ENCODE measurements around the gene ELF5.

ELF5 gene

DNA sequence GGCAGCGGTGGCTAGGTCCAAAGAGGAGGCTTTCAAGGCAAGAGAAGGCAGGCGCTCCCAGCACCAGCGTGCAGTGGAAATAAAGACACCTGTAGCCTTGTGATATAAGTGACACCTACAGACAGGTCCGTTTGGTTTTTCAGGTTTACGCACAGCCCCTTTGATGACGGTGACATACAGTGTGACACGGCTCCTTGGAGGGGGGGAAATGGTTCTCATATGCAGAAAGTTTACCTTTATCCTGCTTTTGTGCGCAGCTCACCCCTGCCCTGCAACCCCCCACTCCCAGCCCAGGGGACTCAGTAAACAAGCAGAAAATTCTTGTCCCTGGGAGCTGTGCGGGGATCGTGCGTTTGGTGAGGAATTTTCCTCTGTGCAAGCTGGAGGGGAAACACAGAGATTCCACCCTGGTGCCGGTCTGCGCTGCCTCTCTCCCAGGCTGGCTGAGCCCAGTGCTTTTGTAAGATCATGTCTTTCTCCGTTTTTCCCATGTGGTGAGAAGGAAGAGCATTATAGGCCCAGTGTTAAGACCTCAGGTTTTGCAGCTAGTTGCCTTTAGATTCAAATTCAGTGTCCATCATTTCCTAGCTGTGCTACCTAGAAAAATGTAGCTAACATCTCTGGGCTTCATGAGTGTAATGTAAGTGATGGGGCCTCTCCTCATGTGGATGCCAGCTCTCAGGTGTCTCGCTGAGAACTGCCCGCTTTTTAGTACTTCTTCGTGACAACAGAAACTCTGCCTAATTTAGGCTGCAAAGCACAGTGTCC lies at the start of gene ELF5:
TSS of gene ELF5 (minus strand) at position 113 of the 768 bp plus-strand sequence. CDS start 8,045 bp downstream, outside the sequence.
- DNase-seq (ENCODE audit: low spot score): no peak

DNA sequence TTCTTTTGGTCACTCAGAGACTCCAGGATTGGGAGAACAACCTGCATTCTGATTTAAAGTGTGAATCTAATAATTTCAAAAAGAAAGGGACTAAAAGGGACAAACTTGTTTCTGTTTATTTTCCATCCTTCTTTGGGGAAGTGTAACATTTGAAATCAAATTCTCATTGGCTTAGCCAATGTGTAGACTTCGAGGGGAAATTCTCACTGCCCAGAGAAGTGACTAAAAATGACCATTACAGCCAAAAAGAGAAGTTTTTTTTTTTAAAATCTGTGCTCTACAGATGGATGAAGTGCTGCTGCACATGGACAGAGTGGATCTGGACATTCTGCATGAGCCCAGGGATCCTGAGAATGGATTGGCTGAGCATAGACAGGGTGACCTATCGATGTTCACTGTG lies 49.4 kb upstream of the ELF5 start:
- no peak for DNase-seq (ENCODE audit: low spot score)

DNA sequence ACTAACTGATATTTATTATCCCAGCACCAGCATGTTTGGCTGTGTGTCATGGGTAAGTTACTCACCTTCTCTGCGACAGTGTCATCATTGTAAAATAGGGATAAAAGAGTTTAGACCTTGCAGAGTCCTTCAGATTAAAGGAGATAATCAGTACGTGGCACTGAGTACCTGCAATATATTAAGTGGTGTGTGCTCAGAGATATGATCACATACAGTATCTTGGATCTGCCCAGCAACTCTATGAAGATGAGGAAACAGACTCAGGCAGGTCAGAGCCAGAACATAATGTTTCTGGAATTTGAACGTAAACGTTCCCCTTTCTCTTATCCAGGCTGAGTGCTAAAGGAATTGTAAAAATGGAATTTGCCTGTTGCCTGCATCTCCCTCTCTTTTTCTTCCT lies 46.9 kb upstream of the ELF5 start:
- no peak for DNase-seq (ENCODE audit: low spot score)

DNA sequence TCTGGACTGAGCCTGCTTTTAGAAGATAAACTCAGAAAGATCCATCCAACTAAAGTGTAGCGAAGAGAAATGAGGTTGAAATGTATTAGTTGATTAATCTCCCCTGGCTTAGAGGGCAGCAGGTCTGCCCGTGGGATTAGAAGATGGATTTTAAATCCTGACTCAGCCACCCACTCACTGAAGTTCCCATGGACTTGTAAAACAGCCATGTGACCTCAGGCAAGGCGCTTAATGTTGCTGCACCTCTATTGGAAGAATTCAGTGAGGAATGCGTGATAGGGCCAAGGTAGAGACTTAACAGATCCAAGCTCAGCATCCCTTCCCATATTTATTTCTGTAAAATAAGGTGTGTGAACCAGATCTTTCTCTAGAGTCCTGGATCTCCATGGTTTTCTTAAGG lies 45.1 kb upstream of the ELF5 start:
- no peak for DNase-seq (ENCODE audit: low spot score)

DNA sequence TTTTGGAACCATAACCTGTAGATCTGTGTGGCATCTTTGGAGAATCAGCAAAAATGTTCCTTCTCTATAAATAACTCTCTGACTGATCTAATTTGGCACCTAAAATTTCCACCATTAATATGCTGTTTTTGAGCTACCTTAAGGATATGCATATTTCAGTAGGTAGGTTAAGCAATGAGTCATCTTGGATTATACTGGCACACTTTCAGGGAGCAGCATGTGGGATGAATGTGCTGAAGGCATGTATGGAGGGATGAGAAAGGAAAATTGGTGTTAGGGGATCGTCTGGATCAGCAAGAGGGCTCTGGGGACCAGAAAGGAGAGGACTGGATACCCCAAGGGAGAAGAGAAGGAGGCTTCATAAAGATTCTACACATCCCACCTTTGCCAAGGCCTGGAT lies 44.6 kb upstream of the ELF5 start:
- no peak for DNase-seq (ENCODE audit: low spot score)

DNA sequence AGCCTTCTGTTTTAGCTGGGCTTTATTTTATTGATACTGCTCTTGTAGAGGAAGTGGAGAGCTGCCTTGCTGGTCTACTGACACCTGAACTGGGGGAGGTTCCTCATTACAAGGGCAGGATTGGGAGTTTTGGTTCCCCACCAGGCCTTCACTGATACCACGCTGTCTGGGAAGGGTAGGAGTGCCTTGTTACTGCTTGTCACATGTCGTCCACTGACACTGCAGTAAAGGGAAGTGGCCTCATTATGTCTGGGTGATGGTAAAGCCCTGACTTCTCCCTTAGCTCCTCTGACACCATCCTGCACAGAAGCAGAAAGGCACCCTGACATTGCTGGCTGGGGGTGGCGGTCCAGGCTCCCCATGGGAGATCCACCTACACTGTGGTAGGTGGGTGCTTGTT lies 38.7 kb upstream of the ELF5 start:
- DNase-seq (ENCODE audit: low spot score): no peak

DNA sequence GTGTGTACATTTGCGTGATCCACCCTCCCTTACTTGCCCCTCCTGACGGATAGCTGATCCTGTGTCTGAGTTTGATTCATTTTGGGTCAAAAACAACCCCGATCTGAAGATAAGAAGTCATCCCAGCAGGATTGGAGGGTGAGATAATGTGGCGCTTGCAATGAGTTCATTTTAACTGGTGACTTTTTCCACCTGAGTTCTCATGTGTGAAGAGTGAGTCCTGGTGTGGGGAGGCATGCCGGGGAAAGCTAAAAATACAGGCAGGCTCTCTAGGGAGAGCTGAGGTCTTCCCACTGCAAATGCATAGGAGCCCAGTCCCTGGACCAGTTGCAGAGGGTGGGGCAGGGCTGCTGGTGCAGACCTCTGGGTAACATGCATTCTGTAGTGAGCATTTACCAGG lies 35.7 kb upstream of the ELF5 start:
- no peak for DNase-seq (ENCODE audit: low spot score)

DNA sequence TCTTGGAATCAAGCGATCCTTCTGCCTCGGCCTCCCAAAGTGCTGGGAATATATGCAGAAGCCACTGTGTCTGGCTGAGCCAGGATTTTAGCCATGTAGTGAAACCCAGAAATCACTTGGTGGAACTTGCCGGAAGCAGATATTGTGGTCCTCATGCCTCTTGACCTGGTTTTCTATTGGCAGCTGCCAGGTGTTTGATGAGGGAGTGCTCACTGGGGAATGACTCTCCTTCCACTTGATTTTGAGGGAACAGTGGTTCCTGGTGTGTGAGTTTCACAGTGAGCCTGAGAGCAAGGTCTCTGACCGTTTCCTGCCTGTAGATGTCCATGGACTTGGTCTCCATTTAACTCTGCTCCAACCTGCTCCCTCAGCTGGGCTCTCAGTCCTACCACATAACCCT lies 34.7 kb upstream of the ELF5 start:
- DNase-seq (ENCODE audit: low spot score): no peak

DNA sequence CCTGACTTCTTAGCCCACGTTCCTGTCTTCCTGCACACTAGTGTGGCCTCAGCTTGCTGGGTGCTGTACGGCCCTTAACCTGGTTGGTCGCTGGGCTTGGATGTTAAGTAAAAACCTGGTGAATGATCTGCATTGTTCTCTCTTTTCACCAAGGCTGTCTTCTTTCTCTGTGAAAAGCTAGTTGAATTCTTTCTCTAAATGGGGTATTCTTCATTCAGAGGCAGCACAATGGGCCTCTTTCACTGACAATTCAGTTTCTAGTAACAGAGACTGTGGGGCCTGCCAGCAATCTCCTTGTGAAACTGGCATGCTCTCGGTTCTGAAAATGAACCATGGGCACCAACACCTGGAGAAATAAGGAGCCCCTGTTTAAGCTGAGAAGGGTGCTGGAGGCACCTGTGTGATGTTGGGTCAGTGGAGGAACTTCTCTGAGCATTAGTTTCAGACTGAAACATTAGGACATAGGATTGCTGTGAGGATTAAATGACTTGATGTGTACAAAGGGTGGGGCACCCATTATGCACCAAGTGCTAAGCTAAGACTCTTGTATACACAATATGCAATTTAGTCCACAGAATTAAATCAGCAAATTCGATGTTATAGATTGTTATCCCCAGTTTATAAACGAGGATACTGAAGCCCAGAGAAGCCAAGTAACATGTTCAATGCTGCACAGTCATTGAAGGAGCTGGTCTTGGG lies 33.1 kb upstream of the ELF5 start:
- DNase-seq (ENCODE audit: low spot score): no peak

DNA sequence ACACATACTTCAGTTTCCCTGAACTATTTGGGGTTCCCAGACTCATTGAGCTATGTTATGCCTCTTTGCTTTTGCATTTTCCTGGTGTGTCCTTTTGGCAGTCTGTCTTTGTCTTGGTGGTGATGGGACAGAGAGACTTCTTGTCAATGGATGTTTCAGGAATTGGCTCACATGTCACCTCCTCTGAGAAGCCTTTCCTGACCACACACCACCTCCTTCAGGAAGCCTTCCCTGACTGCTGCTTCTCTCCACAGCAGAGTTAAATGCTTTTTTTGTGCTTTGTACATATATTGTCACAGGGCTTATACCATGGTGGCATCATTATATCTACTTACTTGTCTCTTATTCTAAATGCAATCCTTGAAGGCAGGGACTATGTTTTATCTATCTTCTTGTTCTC lies 28.5 kb upstream of the ELF5 start:
- no peak for DNase-seq (ENCODE audit: low spot score)

DNA sequence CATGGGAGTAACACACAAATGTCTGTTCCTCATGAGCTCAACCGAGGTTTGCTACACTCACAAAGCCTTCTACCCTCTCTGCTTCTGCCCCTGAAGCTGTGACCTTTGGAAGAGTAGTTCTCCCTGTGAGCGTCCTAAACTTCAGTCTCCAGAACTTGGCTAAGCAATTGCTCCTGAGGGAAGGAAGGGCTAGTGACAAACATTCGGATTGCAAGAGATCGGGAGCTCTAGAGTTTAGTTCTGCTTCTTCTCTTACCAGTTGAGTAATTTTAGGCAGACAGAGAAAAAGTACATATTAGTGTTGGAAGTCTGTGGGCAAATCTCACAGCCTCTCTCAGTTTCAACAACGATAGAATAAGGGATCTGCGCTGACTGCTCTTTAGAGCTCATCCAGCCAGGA lies 27.3 kb upstream of the ELF5 start:
- DNase-seq (ENCODE audit: low spot score): no peak

DNA sequence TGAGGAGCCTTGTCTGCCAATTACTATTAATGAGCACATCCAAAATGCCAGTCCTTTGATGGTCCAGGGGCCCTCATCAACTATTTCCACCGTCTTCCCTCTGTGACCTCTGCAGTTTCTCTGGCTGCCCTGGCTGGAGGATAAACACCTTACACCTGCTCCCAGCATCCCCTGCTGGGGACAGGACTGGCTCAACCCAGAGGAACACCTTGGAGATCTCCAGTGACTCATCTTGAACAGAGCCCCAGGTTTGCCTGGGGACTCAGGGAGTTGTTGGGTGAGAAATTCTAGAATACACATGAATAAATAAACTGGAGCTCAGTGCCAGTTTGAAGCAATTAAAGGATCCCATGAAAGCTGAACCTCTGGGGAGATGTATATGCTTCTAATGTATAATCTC lies 24.0 kb upstream of the ELF5 start:
- no peak for DNase-seq (ENCODE audit: low spot score)

DNA sequence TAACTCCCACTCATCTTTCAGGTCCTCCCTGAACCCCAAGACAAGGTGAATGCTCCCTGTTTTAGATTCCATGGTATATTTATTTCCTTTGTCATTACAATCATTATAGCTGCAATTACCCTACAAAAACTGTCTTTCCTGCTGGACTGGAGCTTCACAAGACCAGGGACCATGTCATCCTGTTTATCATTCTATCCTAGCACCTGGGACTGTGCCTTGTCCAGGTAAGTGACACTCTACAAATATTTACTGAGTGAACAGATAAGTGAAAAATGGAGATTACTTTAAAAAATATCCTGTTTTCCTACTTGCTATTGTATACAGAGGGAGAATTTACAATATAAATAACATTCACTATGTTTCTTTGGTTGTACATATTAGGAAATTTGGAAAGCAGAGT lies 22.5 kb upstream of the ELF5 start:
- DNase-seq (ENCODE audit: low spot score): no peak

DNA sequence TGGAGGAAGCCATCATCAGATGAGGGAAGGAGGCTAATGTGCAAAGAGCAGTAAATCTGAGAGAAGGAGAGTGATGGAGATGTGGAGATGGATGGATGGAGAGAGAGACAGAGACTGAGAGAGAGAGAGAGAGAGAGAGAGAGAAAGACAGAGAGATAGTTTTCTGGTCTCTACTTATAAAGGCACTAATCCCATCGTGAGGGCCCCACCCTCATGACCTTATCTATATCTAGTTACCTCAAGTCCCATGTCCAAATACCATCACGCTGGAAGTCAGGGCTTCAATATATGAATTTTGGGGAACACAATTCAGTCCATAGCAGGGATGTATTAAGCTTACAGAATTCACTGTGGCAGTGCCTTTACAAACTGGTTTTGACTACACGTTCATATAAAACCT lies 21.2 kb upstream of the ELF5 start:
- DNase-seq (ENCODE audit: low spot score): no peak

DNA sequence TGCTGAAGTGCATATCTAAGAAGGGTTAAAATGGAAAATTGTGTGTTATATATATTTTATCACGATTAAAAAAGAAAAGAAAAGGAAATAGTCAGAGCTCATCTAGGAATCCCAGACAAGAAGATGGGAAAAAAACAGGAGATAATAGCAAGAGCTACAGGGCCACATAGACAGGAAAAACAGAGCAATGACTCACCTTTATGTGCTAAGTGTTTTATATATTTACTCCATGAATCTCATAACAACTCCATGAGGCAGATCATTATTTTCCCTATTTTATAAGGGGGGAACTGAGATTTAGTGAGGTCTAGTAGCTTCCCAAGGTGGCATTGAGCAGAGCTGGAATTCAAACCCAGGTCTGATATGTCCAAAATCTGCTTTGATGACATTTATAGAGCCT lies 18.1 kb upstream of the ELF5 start:
- no peak for DNase-seq (ENCODE audit: low spot score)

DNA sequence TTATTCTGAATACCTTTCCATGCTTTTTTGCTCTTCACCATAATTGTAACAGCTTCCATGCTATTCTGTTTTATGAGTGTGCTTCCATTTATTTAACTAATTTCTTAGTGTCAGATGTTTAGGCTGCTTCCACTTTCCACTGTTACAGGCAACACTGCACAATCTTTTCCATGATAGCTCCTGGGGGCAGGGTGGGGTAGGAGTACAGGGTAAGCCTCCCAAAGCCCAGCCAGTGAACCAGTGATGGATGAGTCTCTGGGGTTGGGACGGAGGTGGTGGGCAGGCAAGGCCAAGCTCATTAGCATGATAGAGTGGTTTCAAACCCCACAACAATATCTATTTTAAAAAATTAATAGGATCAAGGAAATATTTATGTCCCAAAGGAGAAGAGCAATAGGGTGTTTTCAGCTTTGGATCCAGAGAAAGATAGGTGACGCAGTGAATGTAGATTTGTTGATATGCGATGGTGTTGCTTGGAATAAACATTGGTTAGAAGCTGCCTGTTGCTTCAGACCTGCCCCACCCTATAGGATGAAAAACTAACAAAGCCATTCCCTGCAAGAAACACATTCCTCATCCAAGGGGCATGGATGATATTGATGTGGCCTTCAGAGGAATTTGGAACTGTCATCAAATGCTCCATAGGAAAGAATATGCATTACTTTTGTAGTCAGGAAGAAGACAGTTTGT lies 17.1 kb upstream of the ELF5 start:
- DNase-seq (ENCODE audit: low spot score): no peak

DNA sequence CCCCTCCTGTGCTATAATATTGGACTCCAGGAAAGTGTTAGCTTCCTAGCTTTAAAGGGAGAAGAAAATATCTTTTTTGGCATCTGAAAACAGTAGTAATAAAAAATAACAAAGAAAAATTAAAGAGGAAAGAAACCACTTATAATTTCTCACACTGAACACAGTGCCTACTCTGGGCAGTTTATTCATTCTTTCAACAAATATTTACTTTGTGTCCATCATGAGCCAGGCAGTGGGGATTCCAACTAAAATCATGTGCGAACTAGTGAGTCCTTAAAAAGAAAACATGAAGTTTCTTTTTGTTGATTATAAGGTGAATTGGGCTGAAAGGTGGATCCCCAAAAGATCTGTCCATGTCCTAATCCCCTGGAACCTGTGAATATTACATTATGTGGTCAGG lies 16.0 kb upstream of the ELF5 start:
- DNase-seq (ENCODE audit: low spot score): no peak

DNA sequence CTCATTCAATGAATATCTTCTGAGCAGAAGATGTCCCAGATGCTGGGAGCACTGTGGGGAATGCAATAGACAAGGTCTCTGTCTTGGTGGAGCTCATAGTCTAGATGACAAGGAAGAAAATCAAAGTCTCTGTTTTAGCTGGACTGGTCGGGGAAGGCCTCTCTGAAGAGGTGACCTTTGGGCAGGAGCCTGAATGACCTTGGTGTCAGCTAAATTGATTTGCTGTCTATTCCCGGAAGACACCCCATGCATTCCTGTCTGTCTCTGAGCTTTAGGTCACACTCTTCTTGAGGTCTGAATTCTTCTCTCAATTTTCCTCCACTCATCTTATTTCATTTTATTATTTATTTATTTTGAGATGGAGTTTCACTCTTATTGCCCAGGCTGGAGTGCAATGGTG lies 14.5 kb upstream of the ELF5 start:
- no peak for DNase-seq (ENCODE audit: low spot score)

DNA sequence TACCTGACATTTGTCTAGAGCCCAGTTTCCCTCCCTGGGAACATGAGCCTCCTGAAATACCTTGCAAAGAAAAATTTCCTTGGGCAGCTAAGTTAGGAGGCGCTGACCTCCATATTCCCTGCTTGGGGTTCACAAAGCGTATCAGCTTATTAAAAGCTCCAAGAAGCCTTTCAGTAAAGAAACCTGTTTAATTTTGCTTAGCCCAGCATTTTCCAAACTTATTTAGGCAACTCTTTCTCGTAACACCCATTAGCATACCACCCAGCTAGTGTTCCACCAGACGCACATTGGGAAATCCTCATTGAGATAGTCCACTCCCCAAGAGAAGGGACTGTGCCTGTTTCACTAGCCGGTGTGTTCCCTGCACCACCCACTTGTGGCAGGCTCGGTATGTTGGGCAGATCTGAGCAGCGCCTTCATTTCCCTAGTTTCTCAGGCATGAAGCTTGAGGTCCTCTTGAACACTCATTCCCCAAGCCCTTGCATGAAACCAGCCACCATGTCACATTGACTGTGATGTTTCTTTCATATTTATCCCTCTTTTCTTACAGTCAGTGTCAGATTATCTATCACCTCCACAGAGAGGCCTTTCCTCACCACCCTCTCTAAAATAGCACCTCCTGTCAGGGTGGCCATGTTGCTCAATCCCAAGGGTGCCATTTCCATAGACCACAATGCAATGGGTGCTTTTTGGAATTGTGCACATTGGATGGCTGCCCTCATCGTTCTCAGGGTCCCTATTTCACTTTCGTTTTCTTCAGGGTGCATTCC lies 12.5 kb upstream of the ELF5 start:
- no peak for DNase-seq (ENCODE audit: low spot score)

DNA sequence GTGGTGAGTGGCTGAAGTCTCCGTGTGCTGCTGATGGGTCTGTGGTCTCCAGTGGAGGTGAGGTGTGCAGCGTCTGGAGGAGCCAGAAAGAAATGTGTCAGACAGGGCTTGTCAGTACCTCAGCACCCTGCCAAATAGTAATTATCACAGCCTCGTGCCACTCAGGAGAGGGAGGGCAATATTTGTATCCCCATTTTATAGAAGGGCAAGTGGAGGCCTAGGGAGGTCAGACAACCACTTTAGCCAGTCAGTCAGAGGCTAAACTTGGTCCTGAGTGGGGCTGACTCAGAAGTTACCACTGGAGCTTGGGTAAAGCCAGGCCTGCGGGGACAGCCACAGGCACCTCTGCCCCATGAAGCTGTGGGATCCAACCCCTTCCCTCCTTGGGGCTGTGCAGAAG lies 11.5 kb upstream of the ELF5 start:
- DNase-seq (ENCODE audit: low spot score): no peak

DNA sequence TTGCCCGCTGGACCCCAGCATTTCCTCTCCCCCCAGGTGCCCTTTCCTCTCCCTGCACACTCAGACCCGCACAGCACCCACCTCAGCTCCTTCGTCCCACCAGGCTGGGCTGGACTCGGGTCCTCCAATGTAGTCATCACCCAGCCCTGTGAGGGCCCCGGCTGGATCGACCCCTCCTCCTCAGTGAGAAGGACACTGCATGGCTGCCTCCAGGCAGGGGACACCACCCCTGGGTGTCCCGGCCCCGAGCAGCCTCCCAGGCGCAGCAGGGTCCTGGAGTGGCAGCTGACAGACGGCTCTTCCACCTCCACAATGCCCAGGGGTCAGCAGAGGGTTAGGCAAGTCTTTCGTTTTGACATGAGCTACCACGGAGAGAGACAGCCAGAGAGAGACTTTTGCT lies 11.1 kb upstream of the ELF5 start:
- no peak for DNase-seq (ENCODE audit: low spot score)

DNA sequence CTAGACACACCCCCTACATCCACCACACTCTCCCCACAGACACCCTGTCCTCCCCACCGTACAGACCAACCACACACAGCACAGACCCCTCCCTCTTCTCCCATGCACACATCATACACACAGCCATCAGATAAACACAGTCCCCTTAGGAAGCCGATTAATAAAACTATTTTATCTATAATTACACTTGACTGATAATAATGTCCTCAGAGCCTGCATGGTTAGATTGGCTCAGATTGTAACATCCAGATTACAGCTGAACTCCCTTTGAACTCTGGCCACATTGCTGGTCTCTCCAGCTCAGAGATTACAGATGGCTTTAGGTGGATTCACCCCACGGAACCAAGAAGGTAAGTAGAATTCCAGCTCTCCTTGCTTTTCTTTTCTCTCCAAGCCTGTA lies 9.5 kb upstream of the ELF5 start:
- DNase-seq (ENCODE audit: low spot score): no peak

DNA sequence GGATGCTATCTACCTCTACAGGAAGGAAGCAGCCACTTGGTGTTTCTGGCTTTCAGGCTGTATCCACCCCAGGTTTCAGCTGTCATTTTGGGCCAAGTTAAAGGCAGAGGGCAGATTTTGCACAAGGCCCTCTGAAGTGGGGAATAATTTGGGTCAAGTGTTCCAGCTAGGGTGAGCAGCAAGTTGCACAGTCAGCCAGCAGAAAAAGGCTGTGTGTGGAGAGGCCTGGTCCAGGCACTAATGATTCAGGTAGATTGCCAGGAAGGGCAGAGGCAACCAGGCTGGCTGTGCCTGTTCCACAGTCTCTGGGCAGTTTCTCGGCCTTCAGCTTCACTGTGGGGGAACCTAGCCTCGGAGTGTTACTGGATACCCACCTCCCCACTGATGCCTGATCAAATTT lies 8.6 kb upstream of the ELF5 start:
- DNase-seq (ENCODE audit: low spot score): no peak

Data from CD4-positive, alpha-beta T cell treated with Interleukin-2 at 100 ng/mL for 4 hours (primary cell).